ENCODE results near the gene ASXL3.

DNA sequence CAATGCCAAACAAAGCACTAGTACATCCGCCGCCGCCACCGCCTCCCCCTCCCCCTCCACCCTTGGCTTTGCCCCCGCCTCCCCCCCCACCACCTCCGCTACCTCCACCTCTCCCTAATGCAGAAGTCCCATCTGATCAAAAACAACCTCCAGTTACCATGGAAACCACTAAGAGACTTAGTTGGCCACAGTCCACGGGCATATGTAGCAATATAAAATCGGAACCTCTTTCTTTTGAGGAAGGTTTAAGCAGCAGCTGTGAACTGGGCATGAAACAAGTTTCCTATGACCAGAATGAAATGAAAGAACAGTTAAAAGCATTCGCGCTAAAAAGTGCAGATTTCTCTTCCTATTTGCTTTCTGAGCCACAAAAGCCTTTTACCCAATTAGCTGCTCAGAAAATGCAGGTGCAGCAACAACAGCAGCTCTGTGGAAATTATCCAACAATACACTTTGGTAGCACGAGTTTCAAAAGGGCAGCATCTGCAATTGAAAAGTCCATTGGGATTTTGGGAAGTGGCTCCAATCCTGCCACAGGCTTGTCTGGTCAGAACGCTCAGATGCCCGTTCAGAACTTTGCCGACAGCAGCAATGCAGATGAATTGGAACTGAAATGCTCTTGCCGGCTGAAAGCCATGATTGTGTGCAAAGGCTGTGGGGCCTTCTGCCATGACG, 168.0 kb downstream of the ASXL3 start:
- TF ChIP-seq SUZ12 (IDR thresholded peaks at IDR 0.05; ENCODE audit: extremely low read depth, insufficient read depth, insufficient read length) (no peak), ZNF274 (IDR thresholded peaks at IDR 0.05; ENCODE audit: low read depth, low read length) (no peak), YY1 (IDR thresholded peaks at IDR 0.05; ENCODE audit: insufficient read depth, insufficient read length) (no peak)

Data from NT2/D1 (cell line).